Measurements from ENCODE around the gene PPP1R14D. TPM values are rescaled to one million over a fixed set of nuclear protein-coding genes. Genes with fewer than 3 reads are reported as not detected.
"Not testable (repeated sequence)": the region's sequence is repeated elsewhere in the genome, so short reads cannot be mapped to it uniquely, and the experiment has no call there.

The PPP1R14D gene, protein sequence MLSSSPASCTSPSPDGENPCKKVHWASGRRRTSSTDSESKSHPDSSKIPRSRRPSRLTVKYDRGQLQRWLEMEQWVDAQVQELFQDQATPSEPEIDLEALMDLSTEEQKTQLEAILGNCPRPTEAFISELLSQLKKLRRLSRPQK
- polyA plus RNA-seq (2013, experiment 1 of 2; ENCODE audit: insufficient read length), result not detected
- polyA plus RNA-seq (2013, experiment 2 of 2; ENCODE audit: insufficient read length), result not detected

DNA sequence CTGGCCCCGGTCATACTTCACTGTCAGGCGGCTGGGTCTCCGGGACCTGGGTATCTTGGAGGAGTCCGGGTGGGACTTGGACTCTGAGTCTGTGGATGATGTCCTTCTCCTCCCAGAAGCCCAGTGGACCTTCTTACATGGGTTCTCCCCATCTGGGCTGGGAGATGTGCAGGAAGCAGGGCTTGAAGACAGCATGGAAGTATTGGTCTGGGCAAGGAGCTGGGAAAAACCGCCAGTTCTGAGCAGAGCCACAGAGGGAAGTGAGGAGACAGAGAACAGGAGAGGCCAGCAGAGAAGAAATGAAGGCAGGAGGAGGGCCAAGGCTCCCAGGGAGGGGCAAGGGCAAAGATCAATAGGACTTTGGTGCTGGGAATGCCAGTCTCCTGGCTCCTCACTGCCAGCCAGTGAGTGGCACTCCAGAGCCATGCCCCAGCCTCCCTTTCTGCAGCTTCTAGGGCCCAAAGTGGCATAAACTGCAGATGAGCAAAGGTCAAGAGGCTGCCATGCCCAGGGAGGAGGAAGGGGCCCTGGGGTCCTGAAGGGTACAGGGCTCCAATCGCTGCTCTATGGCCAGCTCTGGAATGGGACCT lies at the start of gene PPP1R14D:
TSS of gene PPP1R14D (minus strand) at position 262 of the 590 bp plus-strand sequence. CDS start at position 195, 67 bp downstream.
- DNase-seq, result no peak

DNA sequence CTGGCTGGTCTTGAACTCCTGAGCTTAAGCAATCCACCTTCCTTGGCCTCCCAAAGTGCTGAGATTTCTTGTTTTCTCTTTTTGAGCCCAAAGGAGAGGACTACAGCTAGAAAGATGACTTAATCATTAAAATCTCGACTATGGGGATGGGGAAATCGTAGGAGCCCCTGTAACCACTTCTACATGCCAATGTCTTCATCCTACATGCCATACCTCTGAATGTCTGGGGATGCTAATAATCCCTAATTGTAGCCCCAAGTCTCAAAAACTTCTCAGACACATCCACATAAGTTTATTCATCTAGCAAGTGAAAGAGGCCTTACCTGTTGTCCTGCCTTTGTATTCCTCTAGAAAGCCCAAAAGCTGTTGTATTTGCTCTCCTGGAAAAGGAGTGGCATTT lies 49.2 kb upstream of the PPP1R14D start:
- peak; percentile 17 for DNase-seq

DNA sequence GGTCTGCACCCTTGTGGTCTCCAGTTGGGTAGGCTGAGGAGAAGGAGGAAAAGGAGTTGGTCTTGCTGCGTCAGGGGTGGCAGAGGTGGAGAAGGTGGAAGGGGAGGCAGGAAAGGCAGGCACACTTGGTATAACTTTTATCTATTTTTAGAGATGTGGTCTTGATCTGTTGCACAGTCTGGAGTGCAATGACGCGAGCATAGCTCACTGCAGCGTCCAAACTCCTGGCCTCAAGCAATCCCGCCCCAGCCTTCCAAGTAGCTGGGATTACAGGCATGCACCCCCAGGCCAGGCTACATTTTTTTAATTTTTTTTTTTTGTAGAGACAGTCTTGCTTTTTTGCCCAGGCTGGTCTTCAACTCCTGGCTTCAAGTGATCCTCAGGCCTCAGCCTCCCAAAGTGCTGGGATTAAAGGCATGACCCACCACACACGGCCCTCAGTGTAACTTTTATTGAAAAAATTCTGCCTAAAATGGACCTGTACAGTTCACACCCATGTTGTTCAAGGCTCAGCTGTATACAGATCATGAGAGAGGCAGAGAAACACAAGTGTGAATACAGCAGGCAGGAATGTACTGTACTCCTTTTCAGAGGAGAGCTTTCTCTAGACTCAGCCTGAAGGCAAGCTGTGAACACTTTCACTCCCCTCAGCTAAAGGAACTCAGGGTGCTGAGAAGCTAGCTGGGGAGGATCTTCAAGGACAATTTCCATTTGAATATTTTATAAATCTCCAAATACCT lies 47.7 kb upstream of the PPP1R14D start:
- no peak for DNase-seq

DNA sequence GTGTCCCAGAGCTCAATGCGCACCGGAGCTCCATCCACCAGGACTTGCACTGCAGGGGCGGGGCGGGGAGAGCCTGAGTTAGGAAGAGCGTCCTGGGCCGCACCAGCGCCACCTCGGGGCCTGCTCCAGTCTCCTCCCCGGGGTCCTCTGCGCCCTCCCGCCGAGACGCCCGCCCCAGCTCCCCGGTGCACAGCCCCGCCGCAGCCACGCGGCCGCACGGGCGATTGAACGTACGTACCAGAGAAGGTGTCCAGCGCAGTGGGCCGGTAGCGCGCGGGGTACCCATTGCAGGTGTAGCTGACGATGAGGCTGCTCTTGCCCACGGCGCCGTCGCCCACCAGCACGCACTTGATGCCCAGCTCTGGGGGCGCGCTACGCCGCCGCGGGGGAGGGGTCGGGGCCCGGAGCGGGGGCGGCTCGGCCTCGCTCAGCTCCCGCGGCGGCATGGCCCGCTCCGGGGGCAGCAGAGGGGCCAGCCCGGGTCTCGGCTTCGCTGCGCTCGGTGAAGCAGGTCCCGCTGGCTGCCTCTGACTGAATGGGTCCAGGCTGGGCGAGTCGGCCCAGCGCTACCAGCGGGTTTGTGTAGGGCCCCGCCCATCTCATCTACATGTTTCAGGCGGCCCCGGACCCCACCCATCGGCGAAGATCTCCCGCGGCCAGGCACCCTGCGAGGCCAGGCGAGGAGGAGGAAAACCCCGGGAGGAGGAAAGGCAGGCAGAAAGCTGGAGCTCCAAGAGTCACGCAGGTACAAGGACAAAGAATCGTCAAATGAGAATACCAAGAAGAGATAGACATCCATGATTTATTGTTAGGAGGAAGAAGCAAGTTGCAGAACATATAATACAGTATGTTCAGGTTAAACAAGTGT lies 45.4 kb upstream of the PPP1R14D start, which contains the start of gene RHOV:
TSS of gene RHOV (minus strand) at position 541 of the 868 bp plus-strand sequence. CDS start at position 446, 95 bp downstream.
- peak; percentile 36 for DNase-seq

DNA sequence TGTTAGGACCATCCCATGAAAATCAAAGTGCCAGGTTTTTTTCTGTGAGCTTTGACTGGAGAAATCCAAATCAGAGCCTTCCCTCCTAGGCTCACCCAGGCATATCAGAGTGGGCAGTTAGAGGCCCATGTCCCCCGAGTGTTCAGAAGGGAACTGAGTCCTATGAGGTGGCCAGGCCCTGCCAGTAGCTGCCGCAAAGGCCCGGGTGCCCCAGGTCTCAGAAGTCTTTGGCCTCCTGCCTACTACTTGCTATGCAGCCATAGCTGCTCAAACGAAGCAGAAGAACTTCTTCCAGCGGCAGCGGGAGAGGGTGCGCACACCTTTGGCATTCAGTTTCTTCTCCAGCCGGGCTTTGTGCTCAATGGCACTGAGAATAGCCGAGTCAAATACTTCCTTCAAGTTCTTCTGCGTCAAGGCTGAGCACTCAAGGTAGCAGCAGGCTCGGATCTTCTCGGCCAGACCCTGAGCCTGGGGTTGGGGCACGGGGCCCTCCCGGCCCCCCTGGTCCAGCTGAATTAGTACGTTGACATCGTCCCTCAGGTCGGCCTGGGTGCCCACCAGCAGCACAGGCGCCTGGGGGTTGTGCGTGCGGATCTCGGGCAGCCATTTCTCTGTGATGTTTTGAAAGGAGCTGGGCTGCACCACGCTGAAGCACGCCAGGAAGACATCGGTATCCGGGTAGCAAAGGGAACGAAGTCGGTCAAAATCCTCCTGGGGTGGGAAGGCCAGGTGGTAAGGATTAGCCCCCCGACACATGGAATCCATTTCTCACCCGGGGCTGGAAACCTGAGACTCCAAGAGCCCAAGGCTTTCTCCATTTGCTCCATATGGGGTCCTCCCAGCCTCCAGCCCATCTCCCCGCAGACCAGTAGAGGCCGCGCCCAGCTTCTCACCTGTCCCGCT lies 44.5 kb upstream of the PPP1R14D start:
- no peak for DNase-seq

DNA sequence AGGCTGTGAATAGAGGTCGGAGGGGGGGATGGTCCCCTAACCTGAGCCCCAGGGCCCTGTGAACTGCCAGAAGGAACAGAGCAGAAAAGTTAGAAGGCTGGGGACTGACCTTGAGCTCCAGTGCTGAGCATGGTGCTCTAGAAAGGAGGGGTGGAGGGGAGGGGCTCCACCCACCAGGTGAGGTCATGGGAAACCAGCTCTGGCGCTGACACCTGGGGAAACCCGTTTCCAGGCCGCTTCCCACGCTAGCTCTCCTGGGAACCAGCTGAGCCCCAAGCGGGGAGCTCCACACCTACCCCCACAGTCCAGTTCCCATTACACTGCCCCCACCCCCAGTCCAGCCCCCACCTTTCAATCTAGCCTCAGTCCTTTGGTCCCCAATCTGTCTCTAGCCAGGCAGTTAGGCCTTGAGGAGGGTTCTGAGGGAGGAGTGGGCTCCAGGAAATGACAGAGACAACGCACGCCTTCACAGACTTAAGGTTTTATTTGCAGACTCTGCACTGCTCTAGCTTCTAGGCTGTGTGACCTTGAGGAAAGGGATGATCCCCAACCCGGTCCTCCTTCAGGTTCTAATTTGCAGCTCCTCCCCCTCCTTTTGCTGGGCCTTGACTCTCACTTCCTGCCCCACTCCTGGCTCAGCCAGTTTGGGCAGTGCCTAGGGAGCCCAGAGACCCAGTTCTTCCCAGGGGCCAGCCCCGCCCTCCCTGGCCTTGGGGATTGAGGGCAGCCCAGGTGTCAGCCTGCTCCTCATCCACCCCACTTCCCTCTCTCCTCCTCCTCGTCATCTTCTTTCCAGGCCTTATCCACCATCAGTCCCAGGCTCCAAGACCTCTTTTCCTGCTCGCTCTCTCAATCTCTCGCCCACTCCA lies 43.5 kb upstream of the PPP1R14D start:
- DNase-seq, result no peak

DNA sequence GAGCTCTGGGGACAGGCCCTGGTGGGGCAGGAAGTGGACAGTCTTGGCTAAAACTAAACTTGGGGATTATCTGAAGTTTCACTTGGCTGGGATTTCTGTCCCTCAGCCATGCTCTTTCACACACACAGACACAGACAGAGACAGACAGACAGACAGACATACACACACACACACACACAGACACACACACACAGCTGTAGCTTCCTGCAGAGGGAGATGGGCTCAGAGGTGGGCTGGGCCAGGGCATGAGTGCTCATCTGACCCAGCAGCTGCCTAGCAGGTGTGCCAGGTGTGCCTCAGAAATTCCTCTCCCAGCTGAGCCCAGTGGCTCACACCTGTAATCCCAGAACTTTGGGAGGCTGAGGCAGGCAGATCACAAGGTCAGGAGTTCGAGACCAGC lies 42.2 kb upstream of the PPP1R14D start:
- no peak for DNase-seq

DNA sequence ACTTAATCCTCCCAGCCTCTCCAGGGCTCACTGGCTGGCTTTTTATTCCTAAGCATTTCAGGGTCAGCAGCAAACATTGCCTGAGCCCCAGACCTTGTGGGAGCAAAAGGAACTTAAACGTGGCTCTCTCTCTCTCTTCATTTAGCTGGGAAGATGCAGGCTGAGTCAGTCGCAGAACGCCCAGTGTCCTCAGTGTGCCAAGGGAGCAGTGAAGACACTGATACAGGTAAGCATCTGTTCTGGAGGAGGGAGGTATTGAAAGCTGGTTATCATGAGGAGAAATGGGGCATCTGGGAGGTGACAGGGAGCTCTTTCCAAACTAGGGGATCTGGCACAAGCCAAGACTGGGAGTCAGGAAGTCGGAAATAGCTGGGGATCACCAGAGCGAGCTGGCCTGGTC lies 41.2 kb upstream of the PPP1R14D start:
- no peak for DNase-seq

DNA sequence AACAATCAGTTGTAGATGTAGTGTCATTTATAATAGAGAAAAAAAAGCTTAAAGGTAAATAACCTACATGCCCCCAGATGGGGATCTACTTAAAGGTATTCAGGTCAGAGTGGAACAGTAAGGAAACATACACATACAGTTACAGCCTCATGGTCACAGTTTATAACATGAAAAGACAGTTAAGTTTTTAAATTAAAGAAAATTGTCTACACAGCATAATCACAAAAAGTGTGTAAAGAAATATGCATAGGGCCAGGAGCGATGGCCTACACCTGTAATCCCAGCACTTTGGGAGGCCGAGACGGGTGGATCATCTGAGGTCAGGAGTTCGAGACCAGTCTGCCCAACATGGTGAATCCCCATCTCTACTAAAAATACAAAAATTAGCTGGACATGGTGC lies 38.7 kb upstream of the PPP1R14D start:
- no peak for DNase-seq

DNA sequence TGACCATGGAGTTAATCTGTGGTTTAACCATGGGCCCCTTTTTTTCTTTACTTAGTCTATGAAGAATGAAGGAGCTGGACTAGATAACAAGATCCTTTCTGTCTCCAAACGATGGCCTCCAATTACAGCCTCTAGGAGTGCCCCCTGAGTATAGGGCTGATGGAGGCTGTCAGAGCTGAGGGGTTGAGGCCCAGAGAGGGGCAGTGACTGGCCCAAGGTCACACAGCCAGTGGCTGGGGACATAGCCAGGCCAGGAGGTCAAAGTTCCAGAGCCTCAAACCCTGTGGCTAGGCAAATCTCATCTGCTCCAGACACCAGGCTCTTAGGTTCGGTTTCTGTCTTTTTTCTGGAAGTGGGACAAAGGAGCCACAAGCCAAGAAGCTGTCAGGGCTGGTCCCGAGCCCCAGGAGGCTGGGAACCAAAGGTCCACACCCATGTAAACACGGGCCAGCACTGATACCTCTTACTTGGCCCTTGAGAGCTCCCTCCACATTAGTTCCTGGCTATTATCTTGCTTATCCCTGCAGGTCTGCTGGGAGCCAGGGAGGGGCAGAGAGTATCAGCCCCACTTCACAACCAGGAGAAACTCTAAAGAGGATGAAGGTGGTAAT lies 35.3 kb upstream of the PPP1R14D start:
- DNase-seq, result no peak

DNA sequence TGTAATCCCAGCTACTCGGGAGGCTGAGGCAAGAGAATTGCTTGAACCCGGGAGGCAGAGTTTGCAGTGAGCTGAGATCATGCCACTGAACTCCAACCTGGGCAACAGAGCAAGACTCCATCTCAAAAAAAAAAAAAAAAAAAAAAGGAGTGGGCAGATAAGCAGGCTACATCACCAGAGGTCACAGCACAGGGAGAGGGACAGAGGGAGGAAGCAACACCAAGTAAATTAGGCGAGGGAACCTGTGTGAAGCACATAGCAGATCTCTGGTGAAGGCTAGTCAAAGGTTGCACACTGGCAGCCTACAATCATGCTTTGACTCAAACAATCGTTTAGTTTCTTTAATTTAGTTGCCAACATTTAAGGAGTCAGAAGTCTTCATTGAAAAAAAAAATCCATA lies 32.6 kb upstream of the PPP1R14D start:
- DNase-seq, result not testable (repeated sequence)

DNA sequence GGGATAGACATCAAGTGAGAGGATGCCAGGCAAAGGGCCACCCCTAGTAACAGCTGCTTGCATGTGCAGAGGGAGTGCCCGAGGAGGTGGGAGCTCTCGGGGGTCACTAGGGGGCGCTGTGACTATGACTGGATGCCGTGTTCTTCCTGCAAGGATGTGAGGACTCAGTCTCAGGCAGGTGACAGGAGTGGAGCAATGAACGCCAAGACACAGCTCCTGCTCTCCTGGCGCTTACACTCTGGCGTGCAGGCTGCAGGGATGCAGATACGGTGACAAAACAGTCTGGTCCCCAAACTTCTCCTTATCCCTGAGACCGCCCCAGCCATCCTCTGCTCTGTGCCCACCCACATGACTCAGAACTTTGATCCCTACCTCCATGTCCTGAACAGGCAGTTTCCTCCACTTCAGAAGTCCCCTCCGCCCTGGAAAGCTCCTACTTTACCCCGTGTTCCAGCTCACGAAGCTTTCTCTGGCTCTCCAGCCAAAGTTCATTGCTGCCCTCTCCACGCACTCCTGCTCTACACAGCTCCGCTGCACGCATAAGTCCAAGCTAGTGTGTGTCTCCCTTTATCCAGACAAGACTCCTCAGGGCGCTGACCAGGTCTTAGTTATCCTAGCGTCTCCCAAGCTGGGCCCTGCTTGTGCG lies 30.8 kb upstream of the PPP1R14D start:
- peak; percentile 52 for DNase-seq

DNA sequence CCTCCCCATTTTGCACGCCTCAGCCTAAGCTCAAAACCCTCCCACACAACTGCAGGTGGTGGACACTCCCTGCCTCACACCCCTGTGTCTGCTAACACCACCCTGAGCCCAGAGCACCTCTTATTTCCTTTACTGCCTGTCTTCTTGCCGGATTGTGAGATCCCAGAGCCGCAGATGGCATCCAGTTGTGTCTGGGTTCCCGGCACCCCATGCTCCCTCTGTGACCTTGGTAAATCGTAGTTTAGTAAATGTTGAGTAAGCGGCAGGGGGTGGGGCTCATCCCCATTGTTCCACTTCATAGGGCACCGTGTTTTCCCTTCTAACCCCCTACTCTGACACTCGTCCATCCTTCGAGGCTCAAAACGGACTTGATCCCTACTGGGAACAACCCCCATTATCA lies 30.2 kb upstream of the PPP1R14D start:
- DNase-seq, result no peak

DNA sequence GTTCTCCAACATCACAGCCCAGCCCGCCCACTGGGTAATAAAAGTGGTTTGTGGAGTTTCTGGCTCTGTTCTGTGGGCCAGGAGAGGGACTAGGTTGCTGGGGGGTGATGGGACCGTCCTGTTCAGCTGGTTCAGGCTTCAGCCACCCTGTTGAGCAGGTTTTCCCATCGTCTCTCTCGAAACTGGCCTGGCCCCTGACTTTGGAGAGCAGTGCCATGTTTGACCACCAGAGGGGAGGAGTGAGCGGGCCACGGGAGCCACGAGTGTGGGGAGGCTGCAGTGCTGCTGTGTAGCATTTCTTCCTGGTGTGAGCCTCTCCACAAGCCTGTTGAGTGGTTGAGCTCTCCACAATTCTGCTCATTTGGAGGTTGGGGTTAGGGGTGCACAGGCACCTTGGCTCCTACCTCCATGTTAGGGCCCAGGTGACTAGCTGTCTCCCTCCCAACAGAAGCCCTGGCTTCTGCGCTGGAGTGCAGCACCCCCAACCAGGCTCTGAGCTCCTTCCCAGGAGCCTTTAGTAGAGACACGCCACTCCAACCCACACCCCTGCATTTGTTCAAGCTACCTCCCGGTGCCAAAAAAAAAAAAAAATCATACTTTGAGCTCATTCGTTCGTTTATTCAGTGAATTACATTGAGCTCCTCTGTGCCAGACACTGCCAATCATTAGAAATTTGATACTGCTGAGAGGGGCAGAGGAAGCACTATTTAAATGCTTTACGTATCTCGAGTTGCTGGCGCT lies 29.3 kb upstream of the PPP1R14D start:
- peak; percentile 58 for DNase-seq

DNA sequence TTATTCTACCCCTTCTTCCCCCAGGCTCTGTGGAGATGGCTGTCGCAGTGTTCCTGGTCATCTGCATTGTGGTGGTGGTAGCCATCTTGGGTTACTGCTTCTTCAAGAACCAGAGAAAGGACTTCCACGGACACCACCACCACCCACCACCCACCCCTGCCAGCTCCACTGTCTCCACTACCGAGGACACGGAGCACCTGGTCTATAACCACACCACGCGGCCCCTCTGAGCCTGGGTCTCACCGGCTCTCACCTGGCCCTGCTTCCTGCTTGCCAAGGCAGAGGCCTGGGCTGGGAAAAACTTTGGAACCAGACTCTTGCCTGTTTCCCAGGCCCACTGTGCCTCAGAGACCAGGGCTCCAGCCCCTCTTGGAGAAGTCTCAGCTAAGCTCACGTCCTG lies 28.2 kb upstream of the PPP1R14D start:
- DNase-seq, result no peak

DNA sequence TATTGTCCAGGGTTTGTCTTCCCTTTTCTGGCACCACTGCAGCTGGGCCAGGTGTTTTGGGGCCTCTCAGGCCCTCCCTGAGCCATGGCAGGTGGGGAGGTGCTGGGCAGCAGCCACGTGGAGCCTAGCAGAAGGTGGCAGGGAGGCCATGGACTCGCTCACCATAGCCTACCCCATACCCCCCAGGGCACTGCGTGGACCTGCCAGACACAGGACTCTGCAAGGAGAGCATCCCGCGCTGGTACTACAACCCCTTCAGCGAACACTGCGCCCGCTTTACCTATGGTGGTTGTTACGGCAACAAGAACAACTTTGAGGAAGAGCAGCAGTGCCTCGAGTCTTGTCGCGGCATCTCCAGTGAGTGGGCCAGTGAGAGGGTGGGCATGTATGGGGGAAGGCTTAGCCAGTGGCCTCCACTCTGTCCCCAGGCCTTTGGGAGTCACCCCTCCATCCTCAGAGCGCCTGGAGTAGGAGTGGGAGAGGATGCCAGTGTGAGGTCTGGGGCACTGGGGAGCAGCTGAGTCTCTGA lies 27.3 kb upstream of the PPP1R14D start:
- DNase-seq, result no peak

DNA sequence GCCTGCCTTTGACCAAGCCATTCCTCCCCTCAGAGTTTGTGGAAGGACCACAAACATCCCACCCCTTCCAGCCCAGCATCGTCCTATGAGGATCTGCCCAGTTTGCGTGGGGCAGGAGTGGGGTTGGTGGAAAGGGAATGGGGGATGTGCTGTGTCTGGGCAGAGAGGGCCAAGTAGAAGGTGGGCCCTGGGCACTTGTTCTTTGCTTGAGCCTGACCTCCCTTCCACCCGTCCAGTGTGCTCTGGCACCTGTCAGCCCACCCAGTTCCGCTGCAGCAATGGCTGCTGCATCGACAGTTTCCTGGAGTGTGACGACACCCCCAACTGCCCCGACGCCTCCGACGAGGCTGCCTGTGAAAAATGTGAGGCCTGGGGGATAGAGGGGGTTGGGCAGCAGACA lies 25.7 kb upstream of the PPP1R14D start:
- no peak for DNase-seq

DNA sequence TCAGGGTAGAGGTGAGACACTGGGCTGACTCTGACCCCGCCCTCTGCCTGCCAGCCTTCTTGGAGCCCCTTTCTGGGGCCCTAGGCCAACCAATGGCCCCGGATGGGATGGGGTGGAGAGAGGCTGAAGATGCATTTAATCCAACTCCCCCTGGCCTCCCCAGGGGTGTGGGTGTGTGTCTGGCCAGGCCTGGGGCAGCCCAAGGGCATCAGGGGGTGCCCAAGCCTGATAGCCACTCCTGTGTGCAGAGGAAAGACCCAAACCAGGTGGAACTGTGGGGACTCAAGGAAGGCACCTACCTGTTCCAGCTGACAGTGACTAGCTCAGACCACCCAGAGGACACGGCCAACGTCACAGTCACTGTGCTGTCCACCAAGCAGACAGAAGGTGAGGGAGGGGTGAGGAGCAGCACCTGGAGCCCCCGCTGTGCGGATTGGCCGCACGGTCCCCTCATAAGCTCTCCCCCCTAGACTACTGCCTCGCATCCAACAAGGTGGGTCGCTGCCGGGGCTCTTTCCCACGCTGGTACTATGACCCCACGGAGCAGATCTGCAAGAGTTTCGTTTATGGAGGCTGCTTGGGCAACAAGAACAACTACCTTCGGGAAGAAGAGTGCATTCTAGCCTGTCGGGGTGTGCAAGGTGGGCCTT lies 24.9 kb upstream of the PPP1R14D start:
- no peak for DNase-seq
